GM13976 (cell line): ENCODE measurements around the gene CHI3L1.

Experiments used
- DNase-seq: peaks from one replicate; pipeline ENCODE4 v3.0.0; 2012; ENCODE audit warnings: low spot score
- in situ Hi-C: fragments of 300-500 bp; cut with MboI; formaldehyde crosslinking; loops from one replicate; pipeline ENCODE4 v1.12.0; 2022; ENCODE audit warnings: low sequenced_read_pairs, mixed read lengths, inconsistent platforms; ENCODE audit not compliant: unreplicated experiment
- TF ChIP-seq, protein P1 (sequence below): IDR thresholded peaks from 2 replicates; pipeline ENCODE4 v1.5.1; 2012; ENCODE audit warnings: borderline replicate concordance, mild to moderate bottlenecking; ENCODE audit not compliant: insufficient read depth; ENCODE audit errors: extremely low read depth, missing control alignments, control extremely low read depth

The CHI3L1 gene

GRCh38 chr1:203161703-203162102 is 24.8 kb downstream of the CHI3L1 start:
- no peak for DNase-seq
- TF ChIP-seq, protein P1, sequence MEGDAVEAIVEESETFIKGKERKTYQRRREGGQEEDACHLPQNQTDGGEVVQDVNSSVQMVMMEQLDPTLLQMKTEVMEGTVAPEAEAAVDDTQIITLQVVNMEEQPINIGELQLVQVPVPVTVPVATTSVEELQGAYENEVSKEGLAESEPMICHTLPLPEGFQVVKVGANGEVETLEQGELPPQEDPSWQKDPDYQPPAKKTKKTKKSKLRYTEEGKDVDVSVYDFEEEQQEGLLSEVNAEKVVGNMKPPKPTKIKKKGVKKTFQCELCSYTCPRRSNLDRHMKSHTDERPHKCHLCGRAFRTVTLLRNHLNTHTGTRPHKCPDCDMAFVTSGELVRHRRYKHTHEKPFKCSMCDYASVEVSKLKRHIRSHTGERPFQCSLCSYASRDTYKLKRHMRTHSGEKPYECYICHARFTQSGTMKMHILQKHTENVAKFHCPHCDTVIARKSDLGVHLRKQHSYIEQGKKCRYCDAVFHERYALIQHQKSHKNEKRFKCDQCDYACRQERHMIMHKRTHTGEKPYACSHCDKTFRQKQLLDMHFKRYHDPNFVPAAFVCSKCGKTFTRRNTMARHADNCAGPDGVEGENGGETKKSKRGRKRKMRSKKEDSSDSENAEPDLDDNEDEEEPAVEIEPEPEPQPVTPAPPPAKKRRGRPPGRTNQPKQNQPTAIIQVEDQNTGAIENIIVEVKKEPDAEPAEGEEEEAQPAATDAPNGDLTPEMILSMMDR = no peak
- in situ Hi-C loops = no loop called here

DNA sequence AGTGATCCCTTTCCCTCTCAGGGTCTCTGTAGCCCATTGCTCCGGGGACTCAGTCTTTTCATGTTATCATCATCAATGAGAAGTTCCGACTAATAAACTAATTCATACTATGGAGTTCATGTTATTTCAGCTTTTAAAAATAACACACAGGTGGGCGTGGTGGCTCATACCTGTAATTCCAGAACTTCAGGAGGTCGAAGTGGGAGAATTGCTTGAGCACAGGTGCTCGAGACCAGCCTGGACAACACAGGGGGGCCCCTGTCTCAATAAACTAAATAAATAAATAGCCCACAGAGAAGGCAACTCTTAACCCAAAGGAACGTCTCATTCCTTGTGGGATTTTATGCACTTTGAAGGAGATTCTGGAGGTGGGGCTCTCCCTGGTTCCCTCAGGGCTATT is 25.3 kb downstream of the CHI3L1 start:
- in situ Hi-C loops = no loop called here
- TF ChIP-seq, protein P1 = no peak
- no peak for DNase-seq

GRCh38 chr1:203159844-203160243 is 26.7 kb downstream of the CHI3L1 start:
- in situ Hi-C loops = no loop called here
- DNase-seq = no peak
- TF ChIP-seq, protein P1 = no peak

- in situ Hi-C loops = no loop called here
- TF ChIP-seq, protein P1 = no peak
- no peak for DNase-seq
These were observed 27.4 kb downstream of the CHI3L1 start for GRCh38 chr1:203158960-203159665.

DNA sequence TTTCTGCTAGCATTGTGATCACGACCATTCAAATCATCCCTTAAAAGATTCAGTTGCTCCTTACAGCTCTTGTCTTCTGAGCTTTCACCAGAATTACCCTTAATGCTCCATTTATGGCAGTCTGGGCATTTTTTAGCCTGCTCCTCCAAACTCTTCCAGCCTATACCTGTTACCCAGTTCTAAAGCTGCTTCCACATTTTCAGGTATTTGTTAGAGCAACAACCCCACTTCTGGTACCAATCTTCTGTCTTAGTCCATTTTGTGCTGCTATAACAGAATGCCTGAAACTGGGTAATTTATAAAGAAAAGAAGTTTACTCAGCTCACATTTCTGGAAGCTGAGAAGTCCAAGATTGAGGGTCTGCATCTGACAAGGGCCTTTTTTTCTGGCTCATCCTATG is 28.1 kb downstream of the CHI3L1 start:
- no peak for DNase-seq
- in situ Hi-C loops = no loop called here
- TF ChIP-seq, protein P1 = no peak

DNA sequence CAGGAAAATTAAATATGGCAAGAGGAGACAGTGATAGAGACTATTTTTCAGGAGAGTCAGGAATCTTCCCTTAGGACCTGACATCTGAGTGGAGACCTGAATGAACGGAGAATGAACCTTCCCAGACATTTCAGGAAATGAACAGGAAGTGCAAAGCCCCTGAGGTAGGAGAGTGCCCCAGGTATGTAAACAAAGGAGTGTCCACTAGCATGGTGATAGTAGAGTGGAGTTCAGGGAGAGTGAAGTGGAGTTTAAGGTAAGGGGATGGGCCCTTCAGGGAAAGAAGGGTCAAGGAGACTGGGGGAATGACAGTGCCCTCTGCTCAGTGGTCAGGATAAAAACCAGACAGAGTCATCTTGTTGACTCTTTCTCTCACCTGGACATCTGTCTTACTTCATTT is 30.2 kb downstream of the CHI3L1 start:
- in situ Hi-C loops = no loop called here
- TF ChIP-seq, protein P1 = no peak
- no peak for DNase-seq
